Liver (tissue), 3 donors: ENCODE measurements around the gene TRAK1.

ENCODE experiments used
- EGR1 ChIP-seq, 2 donors: IDR thresholded peaks; 2 replicates each; pipeline ENCODE4 v1.6.1; 2016 to 2018; ENCODE audit warnings: antibody characterized with exemption in 2 of 2, low read depth in 2 of 2
- FOXA1 ChIP-seq: IDR thresholded peaks from 2 replicates; pipeline ENCODE4 v1.6.1; 2016; ENCODE audit warnings: antibody characterized with exemption
- HNF4A ChIP-seq, 2 donors: conservative IDR thresholded peaks; 2 replicates each; pipeline ENCODE4 v1.6.1; 2016; ENCODE audit warnings: antibody characterized with exemption in 2 of 2, mild to moderate bottlenecking in 2 of 2
- HNF4G ChIP-seq: IDR thresholded peaks from 2 replicates; pipeline ENCODE4 v1.6.1; 2016; ENCODE audit warnings: antibody characterized with exemption
- JUND ChIP-seq, 2 donors: IDR thresholded peaks; 2 replicates each; pipeline ENCODE4 v1.6.1; 2016; ENCODE audit warnings: antibody characterized with exemption in 2 of 2
- RAD21 ChIP-seq, 2 donors: IDR thresholded peaks; 2 replicates each; pipeline ENCODE4 v1.6.1; 2016; ENCODE audit warnings: antibody characterized with exemption in 2 of 2, mild to moderate bottlenecking in 2 of 2
- SP1 ChIP-seq: IDR thresholded peaks from 2 replicates; pipeline ENCODE4 v1.6.1; 2018; ENCODE audit warnings: antibody characterized with exemption, mild to moderate bottlenecking
- TAF1 ChIP-seq: conservative IDR thresholded peaks from 2 replicates; pipeline ENCODE4 v1.6.1; 2016; ENCODE audit warnings: antibody characterized with exemption, mild to moderate bottlenecking
- YY1 ChIP-seq: IDR thresholded peaks from 2 replicates; pipeline ENCODE4 v1.6.1; 2016; ENCODE audit warnings: antibody characterized with exemption, mild to moderate bottlenecking
- TF ChIP-seq, protein P1 (sequence below): IDR thresholded peaks from 2 replicates; pipeline ENCODE4 v1.6.1; 2016; ENCODE audit warnings: antibody characterized with exemption, mild to moderate bottlenecking
- TF ChIP-seq, protein P2 (sequence below): fragments of 150-350 bp; IDR thresholded peaks from 2 replicates; pipeline ENCODE4 v1.5.1; 2017; ENCODE audit warnings: improper control_type of control experiment, low read depth, low read length; ENCODE audit not compliant: missing input control
- TF ChIP-seq, protein P3 (sequence below): IDR thresholded peaks from 2 replicates; pipeline ENCODE4 v1.6.1; 2016; ENCODE audit warnings: antibody characterized with exemption
- donor health status: healthy.
- donor health status: healthy.

DNA sequence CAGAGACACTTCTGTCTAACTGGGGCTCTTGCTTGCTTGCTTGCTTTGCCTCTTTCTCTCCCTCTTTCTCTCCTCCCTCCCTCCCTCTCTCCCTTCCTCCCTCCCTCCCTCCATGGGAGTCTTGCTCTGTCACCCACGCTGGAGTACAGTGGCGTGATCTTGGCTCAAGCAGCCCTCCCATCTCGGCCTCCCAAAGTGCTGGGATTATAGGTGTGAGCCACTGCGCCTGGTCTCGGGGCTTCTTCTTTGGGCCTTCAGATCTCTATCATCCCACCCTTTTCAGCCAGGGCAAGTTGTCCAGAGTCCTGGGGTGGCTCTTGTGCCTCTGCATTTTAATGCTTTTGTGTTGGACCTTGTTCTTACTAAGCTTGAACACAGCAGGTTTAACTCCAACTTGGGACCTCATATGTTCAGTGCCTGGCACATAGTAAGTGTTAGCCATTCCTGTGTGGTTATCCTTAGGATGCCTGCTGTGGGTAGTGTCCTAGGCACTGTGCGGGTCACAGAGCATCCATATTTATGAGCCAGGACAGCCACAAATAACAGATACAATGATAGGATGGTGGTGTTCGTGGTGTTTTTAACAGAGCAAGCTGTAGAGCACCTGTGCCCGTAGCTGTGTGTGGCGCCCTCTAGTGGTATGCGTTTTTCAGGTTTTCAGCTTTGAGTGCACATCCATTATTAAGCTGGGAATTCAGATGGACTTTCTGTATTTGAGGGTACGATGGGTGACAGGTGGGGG lies 99.7 kb downstream of the TRAK1 start:
- TF ChIP-seq, protein P1, sequence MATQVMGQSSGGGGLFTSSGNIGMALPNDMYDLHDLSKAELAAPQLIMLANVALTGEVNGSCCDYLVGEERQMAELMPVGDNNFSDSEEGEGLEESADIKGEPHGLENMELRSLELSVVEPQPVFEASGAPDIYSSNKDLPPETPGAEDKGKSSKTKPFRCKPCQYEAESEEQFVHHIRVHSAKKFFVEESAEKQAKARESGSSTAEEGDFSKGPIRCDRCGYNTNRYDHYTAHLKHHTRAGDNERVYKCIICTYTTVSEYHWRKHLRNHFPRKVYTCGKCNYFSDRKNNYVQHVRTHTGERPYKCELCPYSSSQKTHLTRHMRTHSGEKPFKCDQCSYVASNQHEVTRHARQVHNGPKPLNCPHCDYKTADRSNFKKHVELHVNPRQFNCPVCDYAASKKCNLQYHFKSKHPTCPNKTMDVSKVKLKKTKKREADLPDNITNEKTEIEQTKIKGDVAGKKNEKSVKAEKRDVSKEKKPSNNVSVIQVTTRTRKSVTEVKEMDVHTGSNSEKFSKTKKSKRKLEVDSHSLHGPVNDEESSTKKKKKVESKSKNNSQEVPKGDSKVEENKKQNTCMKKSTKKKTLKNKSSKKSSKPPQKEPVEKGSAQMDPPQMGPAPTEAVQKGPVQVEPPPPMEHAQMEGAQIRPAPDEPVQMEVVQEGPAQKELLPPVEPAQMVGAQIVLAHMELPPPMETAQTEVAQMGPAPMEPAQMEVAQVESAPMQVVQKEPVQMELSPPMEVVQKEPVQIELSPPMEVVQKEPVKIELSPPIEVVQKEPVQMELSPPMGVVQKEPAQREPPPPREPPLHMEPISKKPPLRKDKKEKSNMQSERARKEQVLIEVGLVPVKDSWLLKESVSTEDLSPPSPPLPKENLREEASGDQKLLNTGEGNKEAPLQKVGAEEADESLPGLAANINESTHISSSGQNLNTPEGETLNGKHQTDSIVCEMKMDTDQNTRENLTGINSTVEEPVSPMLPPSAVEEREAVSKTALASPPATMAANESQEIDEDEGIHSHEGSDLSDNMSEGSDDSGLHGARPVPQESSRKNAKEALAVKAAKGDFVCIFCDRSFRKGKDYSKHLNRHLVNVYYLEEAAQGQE: no peak
- TF ChIP-seq, protein P2, sequence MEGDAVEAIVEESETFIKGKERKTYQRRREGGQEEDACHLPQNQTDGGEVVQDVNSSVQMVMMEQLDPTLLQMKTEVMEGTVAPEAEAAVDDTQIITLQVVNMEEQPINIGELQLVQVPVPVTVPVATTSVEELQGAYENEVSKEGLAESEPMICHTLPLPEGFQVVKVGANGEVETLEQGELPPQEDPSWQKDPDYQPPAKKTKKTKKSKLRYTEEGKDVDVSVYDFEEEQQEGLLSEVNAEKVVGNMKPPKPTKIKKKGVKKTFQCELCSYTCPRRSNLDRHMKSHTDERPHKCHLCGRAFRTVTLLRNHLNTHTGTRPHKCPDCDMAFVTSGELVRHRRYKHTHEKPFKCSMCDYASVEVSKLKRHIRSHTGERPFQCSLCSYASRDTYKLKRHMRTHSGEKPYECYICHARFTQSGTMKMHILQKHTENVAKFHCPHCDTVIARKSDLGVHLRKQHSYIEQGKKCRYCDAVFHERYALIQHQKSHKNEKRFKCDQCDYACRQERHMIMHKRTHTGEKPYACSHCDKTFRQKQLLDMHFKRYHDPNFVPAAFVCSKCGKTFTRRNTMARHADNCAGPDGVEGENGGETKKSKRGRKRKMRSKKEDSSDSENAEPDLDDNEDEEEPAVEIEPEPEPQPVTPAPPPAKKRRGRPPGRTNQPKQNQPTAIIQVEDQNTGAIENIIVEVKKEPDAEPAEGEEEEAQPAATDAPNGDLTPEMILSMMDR: peak; percentile 74
- no peak for TF ChIP-seq JUND (IDR thresholded peaks at IDR 0.05)
- no peak for TF ChIP-seq TAF1
- TF ChIP-seq RAD21 (IDR thresholded peaks at IDR 0.05): peak; percentile 89 to 92
- no peak for TF ChIP-seq SP1
- TF ChIP-seq YY1: no peak
- no peak for TF ChIP-seq HNF4A (conservative IDR thresholded peaks at IDR 0.05)
- TF ChIP-seq, protein P3, sequence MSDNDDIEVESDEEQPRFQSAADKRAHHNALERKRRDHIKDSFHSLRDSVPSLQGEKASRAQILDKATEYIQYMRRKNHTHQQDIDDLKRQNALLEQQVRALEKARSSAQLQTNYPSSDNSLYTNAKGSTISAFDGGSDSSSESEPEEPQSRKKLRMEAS: no peak
- no peak for TF ChIP-seq EGR1 (IDR thresholded peaks at IDR 0.05; ENCODE audit: low read depth in 2 of 2)
- no peak for TF ChIP-seq FOXA1
- no peak for TF ChIP-seq HNF4G
